ENCODE data around the gene PPARA. TPM values are rescaled to one million over a fixed set of nuclear protein-coding genes. Genes with fewer than 3 reads are reported as not detected.
"Not testable (repeated sequence)": the region's sequence is repeated elsewhere in the genome, so short reads cannot be mapped to it uniquely, and the experiment has no call there.

The PPARA gene
- total RNA-seq, 1 donor from 2014 or later = 12.9 TPM

DNA sequence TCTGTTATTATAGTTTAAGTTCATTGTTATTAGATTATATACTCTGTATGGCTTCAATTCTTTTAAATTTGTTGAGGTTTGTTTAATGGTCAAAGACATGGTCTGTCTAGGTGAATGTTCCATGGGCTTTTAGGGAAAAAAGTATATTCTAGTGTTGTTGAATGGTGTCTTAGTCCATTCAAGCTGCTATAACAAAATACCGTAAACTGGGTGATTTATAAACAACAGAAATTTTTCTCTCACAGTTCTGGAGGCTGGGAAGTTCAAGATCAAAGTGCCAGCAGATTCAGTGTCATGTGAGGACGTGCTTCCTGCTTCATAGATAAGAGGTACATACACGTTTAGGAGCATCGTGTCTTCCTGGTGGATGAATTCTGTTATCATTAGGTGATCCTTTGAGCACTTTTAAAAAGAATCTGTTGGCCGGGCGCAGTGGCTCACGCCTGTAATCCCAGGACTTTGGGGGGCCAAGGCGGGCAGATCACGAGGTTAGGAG, 26.2 kb downstream of the PPARA start:
- ATAC-seq = no peak

DNA sequence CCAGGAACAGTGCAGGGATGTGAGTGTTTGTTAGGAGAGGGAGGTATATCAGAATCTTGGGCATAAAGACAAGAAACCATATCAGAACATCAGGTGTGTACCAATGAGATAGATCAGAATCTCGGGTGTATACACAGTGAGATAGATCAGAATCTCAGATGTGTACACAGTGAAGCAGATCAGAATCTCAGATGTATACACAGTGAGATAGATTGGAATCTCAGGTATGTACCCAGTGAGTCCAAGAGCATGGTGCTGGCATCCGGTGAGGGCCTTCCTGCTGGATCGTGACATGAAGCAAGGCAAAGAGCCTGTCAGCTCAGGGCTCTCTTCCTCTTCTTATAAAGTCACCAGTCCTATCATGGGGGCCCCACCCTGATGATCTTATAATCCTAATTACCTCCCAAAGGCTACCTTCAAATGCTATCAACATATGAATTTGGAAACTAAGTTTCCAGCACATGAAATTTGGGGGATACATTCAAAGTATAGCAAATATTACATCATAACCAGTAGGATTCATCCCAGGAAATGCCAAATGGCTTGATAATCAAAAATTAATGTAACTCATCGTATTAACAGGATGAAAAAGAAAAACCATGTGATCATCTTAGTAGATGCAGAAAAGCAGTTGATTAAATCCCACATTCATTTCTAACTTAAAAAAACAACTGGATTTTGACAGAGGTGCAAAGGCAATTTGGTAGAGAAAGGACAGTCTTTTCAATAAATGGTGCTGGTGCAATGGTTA, 28.6 kb downstream of the PPARA start:
- no peak for ATAC-seq

DNA sequence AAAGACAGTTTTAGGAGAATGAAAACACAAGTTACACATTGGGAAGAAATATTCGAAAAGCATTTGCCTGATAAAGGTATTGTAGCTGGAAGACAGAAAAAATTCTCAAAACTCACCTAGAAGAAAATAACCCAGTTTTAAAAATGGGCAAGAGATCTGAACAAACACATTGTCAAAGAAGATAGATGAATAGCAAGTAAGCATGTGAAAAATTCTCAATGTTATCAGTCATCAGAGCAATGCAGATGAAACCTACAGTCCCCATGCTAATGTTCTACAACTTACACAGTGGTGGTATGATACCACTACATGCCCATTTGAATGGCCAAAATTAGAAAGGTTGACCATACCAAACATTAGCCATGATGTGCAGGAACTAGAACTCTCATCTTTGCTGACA, 29.4 kb downstream of the PPARA start:
- no peak for ATAC-seq

DNA sequence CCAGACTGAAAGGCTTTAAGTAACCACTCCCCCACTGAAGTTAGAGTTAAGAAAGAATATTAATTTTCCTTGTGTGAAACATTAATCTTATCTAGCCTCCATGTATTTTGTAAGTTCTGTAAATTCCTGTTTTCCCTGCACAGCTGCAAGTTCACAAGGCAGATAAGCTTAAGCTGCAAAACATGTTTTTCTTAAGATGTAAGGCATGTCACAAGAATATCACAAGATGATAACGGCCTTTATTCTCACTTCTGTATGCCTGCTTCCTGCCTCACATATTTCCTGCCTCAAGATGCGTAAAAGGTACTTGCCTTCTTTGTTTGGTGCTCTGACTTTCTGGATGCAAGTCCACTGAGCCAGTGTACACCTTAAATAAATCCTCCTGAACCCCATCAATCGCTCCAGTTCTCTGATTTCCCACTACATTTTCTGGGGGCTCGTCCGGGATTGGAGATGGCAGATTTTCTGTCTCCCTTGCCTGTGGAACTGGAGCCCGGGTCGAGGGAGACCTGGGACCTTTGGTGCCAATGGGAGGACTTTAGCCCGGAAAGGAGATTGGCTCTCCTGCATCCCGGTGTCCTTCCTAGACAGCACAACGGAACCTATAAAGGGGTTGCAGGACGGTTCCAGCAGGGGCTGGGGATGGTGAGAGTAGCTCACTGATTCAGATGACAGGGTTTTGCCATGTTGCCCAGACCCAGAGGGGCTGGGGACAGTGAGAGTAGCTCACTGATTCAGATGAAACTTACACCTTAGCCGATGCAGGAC, 30.2 kb downstream of the PPARA start:
- no peak for ATAC-seq

DNA sequence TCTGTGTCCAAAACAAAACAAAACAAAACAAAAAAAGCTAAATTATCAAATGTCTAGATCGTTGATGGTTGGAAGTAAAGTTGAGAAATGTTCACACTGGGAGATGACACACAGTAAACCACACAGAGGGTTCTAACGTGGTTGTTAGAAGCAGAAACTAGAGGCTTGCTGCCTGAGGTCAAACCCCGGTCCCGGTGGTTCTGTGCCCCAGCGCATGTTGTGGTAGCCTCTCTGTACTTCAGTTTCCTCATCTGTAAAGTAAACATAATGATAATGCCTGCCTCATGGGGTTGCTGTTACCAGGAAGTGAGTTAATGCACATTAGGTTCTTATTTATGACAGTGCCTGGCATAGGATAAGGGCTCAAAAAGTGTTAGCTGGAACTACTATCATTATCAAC, 33.4 kb downstream of the PPARA start:
- no peak for ATAC-seq

DNA sequence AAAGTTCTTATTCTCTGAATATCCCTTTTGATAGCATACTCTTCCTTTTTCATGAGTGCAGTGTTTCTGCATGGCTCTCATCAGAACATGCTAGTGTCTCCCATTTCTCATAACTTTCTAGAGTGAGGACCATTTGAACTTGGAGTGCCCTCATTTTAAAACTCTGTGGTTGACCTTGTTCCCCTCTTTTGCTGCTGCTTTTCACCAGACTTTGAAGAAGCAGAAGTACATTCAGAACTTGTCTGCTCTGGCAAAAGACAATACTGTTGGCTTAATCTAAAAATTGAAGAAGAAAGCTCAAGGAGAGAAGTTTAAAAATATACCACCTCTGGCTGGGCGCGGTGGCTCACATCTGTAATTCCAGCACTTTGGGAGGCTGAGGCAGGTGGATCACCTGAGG, 35.0 kb downstream of the PPARA start:
- no peak for ATAC-seq

DNA sequence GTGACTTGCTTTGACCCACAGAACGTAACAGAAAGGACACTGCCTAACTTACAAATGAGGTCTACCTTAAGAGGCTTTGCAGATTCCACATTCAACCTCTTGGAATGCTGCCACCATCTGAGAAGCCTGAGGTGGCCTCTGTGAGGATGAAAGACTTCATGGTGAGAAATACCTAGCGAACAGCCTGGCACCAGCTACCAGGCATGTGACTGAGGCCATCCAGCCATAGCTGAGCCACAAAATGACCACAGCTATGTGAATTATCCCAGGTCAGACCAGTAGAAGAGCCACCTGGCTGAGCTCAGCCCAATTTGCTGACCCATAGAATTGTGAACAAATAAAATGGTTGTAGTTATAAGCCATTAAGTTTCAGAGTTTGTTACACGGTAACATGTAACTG, 37.5 kb downstream of the PPARA start:
- no peak for ATAC-seq

DNA sequence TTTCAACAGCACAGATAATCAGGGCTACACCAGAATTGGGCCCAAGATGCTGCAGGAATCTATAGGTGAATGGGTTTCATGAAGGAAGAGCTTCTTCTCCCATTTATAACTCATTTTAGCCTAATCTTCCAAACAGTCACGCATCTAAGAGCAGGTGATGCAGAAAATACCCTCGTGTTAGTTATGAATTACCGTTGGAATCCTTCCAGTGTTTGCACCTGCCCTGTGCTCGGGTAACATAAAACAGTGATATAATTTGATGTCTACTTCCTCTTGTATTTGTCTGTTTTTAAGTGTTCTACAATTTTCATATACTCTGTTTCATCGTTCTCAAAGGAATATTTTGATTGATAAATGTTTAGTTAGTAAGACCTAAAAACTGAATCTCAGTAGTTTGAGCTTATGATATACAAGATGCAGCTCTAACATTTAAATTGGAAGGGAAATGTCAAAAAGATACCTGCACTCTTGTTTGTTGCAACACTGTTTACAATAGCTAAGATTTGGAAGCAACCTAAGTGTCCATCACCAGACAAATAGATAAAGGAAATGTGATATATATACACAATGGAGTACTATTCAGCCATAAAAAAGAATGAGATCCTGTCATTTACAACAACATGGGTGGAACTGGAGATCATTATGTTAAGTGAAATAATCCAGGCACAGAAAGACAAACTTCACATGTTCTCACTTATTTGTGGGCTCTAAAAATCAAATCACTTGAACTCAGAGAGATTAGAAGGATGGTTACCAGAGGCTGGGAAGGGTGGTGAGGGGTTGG, 42.1 kb downstream of the PPARA start:
- no peak for ATAC-seq

DNA sequence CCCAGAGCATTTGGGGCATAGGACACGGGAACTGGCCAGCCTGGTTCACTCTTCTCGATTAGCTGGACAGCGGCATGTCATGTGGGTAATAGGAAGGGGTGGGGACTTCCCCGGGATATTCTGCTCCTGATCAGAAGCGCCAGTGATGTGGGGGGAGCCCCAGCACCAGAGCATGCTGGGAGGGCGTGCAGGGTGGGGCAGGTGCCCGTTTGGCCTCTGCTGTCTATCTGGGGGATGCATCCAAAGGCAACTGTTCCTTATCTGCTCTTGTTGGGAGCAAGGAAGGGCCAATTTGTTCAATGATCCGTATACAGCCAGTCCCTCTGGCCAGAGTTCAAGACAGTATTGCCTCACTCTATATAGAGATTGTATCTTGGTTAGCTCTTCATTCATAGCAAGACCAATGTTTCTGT, 43.6 kb downstream of the PPARA start:
- no peak for ATAC-seq

DNA sequence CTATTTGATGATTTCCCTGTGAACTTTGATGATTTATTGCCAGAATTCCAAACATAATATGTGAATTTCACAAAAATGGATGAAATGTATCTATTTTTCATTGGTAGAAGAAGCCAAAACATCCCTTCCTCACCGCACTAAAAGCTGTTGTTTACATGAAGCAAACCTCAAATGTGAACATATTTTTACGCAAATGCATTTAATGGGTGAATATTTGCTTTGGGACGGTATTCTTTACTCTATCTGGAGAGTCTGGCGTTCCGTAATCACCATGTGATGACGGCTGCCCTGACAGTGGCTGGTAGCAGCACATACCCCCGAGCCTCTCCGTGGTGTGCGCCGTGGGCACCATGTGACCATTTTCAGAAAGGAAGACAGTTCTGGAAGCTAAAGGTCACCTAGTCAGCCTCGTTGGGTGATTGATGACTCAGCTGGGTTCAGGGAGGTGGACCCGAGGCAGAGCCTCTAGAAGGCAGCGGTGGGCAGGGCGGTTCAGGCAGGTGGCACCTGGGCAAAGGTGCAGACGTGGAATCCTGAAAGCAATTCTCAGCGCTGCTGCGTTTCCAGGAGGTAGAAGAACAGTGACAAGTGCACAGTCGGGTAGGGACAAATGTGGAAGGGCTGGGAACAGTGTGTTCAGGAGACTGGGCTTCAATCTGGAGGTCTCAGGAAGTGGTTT, 45.3 kb downstream of the PPARA start:
- no peak for ATAC-seq

DNA sequence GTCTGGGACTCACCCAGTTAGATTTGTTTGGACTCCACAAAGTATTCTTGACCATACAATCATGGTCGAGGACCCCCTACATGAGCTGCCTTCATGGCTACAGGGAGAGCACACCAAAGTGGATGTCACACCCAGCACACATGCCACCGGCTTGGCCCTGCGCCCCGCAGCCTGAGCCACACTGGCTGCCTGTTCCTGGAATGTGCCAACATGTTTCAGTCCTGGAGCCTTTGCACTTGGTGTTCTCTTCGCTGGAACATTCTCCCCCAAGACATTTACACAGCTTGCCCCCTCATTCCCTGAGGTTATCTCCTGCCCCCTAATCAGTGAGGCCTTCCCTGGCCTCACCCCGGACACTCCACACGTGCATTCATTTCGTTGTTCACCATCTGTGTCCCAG, 46.0 kb downstream of the PPARA start:
- ATAC-seq = no peak

DNA sequence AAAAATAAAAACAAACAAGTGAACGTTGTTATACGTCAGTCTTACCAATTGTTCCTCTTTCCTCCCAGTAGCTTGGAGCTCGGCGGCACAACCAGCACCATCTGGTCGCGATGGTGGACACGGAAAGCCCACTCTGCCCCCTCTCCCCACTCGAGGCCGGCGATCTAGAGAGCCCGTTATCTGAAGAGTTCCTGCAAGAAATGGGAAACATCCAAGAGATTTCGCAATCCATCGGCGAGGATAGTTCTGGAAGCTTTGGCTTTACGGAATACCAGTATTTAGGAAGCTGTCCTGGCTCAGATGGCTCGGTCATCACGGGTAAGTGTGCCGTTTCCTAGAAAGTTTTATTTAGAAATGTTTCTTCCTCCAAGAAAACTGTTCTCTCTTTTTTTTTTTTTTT, 47.9 kb downstream of the PPARA start:
- no peak for ATAC-seq

DNA sequence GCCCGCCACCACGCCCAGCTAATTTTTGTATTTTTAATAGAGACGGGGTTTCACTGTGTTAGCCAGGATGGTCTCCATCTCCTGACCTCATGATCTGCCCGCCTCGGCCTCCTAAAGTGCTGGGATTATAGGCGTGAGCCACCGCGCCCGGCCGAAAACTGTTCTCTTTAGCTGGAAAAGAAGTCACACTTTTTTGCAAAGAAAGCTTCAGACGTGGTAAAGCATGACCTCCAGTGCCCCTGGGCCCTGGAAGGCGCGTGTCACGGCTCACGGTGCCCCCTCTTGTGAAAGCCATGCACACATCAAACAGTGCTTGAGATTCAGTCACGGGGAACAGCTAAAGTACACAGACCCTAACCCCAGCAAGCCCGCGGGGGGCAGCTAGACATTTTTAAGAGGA, 48.5 kb downstream of the PPARA start:
- ATAC-seq = not testable (repeated sequence)

DNA sequence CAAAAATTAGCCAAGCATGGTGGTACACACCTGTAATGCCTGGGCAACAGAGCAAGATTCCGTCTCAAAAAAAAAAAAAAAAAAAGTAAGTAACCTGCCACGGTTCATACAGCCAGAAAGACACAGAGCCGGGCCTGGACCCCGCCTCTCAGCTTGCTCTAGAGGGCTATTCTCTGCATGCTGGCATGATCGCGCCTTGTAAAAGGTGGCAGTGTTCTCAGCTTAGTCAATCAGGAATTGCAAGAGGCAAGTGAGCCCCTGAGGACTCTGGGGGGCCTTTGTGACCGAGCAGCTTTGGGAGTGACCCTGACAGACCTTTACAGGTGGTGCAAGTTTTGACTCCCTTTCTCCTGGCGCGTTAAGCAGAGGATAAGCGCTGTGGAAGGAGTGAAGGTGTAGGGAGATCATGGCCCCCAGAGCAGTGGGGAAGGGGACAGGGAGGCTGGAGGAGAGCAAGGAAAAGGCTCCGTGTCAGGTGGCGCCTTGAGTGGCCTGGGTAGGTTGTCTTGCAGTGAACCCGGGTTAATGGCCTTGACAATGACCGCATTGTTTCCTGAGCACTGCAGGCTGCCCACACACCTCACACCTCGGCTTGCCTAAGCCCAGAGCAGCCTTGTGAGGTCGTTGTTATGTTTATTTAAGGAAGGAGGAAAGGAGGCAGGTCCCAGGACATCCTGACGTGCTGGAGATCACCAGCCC, 50.9 kb downstream of the PPARA start:
- ATAC-seq = no peak

DNA sequence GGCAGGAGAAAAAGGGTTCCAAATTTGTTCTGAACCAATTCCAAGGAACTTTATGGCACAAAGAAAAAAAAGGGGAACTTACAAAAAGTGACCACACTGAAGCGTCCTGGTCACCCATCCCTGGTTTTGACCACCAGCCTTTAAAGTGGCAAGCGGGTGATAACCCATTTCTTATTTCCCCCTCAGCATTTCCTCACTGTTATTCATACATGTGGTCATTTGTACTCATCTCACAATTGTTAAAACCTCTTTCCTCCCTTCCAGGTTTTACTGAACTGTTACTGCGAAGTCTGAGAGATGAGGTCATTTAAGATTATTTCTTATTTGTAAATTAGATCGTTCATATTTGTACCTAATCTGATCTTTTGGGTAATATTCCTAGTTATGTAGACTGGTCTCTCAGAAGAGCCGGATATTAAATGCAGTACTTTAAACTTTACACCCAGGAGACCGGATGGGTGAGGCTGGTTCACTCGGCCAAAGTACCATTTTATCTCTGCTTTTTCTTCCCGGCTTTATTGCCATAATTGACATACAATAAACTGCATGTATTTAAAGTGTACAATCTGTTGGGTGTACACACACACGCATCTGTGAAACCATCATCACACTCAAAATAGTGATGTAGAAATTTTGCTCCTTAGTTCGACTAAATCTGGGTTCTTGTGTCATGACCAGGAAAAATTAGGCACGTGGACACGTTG, 52.7 kb downstream of the PPARA start:
- no peak for ATAC-seq

DNA sequence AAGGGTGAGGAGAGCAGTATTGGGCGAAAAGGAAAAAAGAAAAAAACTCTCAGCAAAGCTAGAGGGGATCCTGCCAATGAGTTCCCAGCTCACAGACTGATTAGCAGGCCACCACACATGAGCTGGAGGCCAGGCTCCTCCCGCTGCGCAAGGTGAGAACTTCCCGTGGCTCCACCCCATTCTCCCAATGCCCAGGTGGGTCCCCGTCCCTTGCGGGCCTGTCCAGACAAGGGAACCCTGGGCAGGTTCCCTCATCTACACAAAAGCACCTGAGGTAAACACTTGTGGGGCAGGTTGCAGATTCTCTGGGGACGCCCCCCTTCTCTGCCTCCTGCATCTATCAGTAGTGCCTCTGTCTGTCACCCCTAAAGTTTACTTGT, 53.3 kb downstream of the PPARA start:
- no peak for ATAC-seq

DNA sequence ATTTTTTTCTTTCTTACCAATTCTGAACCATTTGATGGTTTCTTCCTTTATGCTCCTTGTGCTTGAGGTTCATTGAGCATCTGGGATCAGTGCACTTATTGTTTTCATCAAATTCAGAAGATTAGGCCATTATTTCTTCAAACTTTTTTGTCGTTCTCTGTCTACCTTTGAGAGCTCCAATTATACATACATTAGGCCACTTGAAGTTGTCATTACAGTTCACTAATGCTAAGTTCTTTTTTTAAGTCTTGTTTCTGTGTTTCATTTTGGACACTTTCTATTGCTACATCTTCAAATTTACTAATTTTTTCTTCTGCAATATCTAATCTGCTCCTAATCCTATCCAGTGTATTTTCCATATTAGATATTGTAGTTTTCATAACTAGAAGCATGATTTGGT, 58.9 kb downstream of the PPARA start:
- no peak for ATAC-seq

DNA sequence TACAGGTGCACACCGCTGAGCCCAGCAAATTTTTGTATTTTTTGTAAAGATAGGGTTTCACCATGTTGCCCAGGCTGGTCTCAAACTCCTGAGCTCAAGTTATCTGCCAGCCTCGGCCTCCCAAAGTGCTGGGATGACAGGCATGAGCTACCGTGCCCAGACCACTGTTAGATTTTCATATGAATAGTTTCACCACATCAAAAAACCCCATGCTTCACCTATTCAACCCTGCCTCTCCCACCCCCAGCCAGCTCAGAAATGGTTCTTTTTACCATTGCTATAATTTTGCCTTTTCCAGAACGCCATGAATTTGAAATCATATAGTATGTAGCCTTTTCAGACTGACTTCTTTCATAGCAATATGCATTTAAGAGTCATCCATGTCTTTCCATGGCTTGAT, 61.9 kb downstream of the PPARA start:
- ATAC-seq = no peak

DNA sequence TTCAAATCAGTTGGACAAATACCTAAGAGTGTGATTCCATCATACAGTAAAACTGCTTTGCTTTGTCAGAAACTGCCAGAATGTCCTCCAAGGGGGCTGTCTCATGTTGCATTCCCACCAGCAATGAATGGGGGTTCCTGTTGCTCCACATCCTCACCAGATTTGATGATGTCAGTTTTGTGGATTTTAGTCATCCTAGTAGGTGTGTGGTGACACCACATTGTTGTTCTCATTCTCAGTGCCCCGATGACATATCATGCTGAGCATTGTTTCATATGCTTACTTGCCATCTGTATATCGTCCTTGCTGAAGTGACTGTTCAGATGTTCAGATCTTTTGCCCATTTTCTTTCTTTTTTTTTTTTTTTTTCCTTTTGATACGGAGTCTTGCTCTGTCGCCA, 62.7 kb downstream of the PPARA start:
- ATAC-seq = no peak

DNA sequence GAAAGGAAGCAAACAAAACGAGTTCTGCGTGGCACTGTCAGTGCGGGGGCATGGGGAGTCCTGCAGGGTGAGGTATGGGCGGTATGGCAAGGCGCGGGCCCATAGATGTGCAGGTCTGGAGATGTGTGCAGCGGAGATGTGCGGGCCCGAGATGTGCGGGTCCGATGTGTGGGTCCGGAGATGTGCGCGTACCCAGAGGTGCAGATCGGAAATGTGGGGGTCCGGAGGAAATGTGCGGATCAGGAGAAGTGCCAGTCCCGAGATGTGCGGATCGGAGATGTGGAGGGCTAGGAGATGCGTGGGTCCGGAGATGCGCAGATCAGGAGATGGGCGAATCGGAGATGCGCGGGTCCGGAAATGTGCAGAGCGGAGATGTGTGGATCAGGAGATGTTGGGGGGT, 63.8 kb downstream of the PPARA start:
- ATAC-seq = no peak

DNA sequence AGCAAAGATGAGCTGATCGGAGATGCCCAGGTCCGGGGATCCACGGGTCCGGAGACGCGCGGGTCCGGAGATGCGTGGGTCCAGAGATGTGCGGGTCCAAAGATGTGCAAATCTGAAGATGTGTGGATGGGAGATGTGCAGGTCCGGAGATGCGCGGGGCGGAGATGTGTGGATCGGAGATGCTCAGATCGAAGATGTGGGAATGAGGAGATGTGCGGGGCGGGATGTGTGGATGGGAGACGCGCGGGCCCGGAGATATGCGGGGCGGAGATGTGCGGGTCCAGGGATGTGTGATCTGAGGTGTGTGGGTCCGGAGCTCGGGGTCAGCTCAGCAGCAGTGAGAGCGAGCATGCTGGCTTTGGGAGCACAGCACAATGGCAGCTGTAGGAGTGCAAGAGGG, 64.3 kb downstream of the PPARA start:
- no peak for ATAC-seq

DNA sequence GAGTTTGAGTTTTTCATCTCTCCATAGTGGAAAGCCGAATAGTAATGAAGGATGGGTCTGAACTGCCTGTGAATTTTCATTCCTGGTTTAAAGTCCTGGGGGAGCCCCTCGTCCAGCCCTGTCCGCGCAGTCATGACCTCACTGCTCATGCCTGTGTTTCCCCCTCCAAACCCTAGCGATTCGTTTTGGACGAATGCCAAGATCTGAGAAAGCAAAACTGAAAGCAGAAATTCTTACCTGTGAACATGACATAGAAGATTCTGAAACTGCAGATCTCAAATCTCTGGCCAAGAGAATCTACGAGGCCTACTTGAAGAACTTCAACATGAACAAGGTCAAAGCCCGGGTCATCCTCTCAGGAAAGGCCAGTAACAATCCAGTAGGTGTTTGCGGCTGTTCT, 69.3 kb downstream of the PPARA start:
- ATAC-seq = no peak
